Smooth muscle cell (in vitro differentiated cells): Measurements from ENCODE around the gene LIG3. TPM values are rescaled to one million over a fixed set of nuclear protein-coding genes. Genes with fewer than 3 reads are reported as not detected.

Experiments used
- DNase-seq: peaks from one replicate; lab custom pipeline; 2025; ENCODE audit not compliant: unreplicated experiment; lab: John Stamatoyannopoulos, UW
- H2AFZ ChIP-seq: fragments of 200-600 bp; sonication (generic); 2 replicates; pipeline ENCODE4 v1.6.0; 2016; ENCODE audit warnings: antibody characterized with exemption, low read depth, mild to moderate bottlenecking
- H3F3A ChIP-seq: fragments of 200-600 bp; sonication (generic); 2 replicates; pipeline ENCODE4 v1.6.0; 2017; ENCODE audit warnings: antibody characterized with exemption, low read depth
- H3K27ac ChIP-seq: fragments of 200-600 bp; sonication (generic); 2 replicates; pipeline ENCODE4 v1.5.1; 2016; ENCODE audit warnings: low read depth, mild to moderate bottlenecking
- H3K27me3 ChIP-seq: fragments of 200-600 bp; sonication (generic); 2 replicates; pipeline ENCODE4 v1.6.1; 2016; ENCODE audit warnings: low read depth, mild to moderate bottlenecking
- H3K36me3 ChIP-seq: fragments of 200-600 bp; sonication (generic); 2 replicates; pipeline ENCODE4 v1.5.1; 2016; ENCODE audit warnings: low read depth
- H3K4me1 ChIP-seq: fragments of 200-600 bp; sonication (generic); 2 replicates; pipeline ENCODE4 v1.5.1; 2016; ENCODE audit warnings: low read depth
- H3K4me2 ChIP-seq: fragments of 200-600 bp; sonication (generic); 2 replicates; pipeline ENCODE4 v1.6.0; 2016; ENCODE audit warnings: mild to moderate bottlenecking
- H3K4me3 ChIP-seq: fragments of 200-600 bp; sonication (generic); 2 replicates; pipeline ENCODE4 v1.5.1; 2016; ENCODE audit warnings: mild to moderate bottlenecking
- H3K79me2 ChIP-seq: fragments of 200-600 bp; sonication (generic); 2 replicates; pipeline ENCODE4 v1.6.0; 2016; ENCODE audit warnings: low read depth, mild to moderate bottlenecking
- H3K9ac ChIP-seq: fragments of 200-600 bp; sonication (generic); 2 replicates; pipeline ENCODE4 v1.6.0; 2016; ENCODE audit warnings: low read depth
- H3K9me3 ChIP-seq: fragments of 200-600 bp; sonication (generic); replicated peaks from 2 replicates; pipeline ENCODE4 v1.5.1; 2016; ENCODE audit warnings: low read depth
- H4K20me1 ChIP-seq: fragments of 200-600 bp; sonication (generic); 2 replicates; pipeline ENCODE4 v1.6.0; 2016; ENCODE audit warnings: low read depth
- CTCF ChIP-seq: fragments of 200-600 bp; sonication (generic); IDR thresholded peaks from 2 replicates; pipeline ENCODE4 v1.5.1; 2017; ENCODE audit warnings: borderline replicate concordance, mild to moderate bottlenecking, antibody characterized with exemption; ENCODE audit not compliant: insufficient read depth, poor library complexity, severe bottlenecking
- WGBS: methylation state at CpG from one replicate; pipeline ENCODE4 v1.1.7; 2016; ENCODE audit warnings: low lambda C conversion rate; 5-methylcytosine and 5-hydroxymethylcytosine counted together
- polyA plus RNA-seq: library from polyadenylated mRNA; unstranded; fragments of >200 nt; fragmentation: Nextera tagmentation; extraction: Ambion mirVana; gene quantifications from 2 replicates; pipeline ENCODE4 v1.2.1, GENCODE V29; 2016
- total RNA-seq: library from RNA; depleted of rRNA; stranded (reverse); fragments of >200 nt; gene quantifications from 2 replicates; pipeline ENCODE4 v1.2.3, GENCODE V29; 2014

Gene LIG3
- total and polyA plus RNA-seq, 2 experiments from 2014 or later = 18.1 to 34.6 TPM

GRCh38 chr17:35017021-35017420 is 36.7 kb downstream of the LIG3 start:
- Histone ChIP-seq H3K36me3 (no peaks in the 10 kb centered on the region), H4K20me1 (no peaks in the 10 kb centered on the region), H3K4me1 (no peaks in the 10 kb centered on the region), H3K4me3 (no peak overlapping the region), H3F3A (no peaks in the 10 kb centered on the region), H3K79me2 (no peaks in the 10 kb centered on the region), H3K27ac (no peak overlapping the region), H3K4me2 (no peak overlapping the region), H3K27me3 (no peaks in the 10 kb centered on the region), H3K9me3 (no peaks in the 10 kb centered on the region), H2AFZ (no peak overlapping the region), H3K9ac (no peak overlapping the region)
- no peak for DNase-seq
- 98% methylated on average over 4 of the region's 4 CpGs for WGBS
- no peak for TF ChIP-seq CTCF

DNA sequence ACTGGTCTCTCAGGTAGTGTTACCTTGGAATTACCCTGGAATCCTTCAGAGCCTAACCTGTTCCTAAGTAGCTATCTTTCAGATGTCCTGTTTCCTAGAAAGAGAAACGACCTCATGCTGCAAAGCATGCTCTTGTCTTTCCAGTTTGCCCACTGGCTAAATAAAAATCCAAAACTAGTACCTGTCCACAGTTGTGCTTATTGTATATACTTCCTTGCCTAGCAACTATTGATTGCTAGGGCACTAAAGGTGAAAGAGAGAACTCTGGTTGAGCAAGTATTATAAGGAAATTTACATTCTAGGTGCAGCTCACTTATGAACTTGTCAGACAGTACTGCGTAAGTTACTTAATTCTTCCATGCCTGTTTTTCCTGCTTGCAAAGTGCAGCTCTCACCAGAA is 38.5 kb downstream of the LIG3 start:
- Histone ChIP-seq H3K9ac (no peak overlapping the region), H3K4me1 (peaks cover 7% of the 10 kb centered on the region), H3K4me2 (no peak overlapping the region), H3K79me2 (no peaks in the 10 kb centered on the region), H3K9me3 (no peaks in the 10 kb centered on the region), H3F3A (peaks cover 9% of the 10 kb centered on the region), H3K4me3 (no peak overlapping the region), H4K20me1 (no peaks in the 10 kb centered on the region), H3K36me3 (no peaks in the 10 kb centered on the region), H3K27ac (no peak overlapping the region), H3K27me3 (no peaks in the 10 kb centered on the region), H2AFZ (no peak overlapping the region)
- no peak for DNase-seq
- WGBS = 78% methylated on average over 2 of the region's 2 CpGs
- TF ChIP-seq CTCF = no peak

GRCh38 chr17:35019386-35020179 is 39.3 kb downstream of the LIG3 start:
- Histone ChIP-seq H4K20me1 (no peaks in the 10 kb centered on the region), H3K36me3 (no peaks in the 10 kb centered on the region), H3K27me3 (no peaks in the 10 kb centered on the region), H3K79me2 (no peaks in the 10 kb centered on the region), H3K4me2 (no peak overlapping the region), H3K9ac (no peak overlapping the region), H3F3A (peaks cover 9% of the 10 kb centered on the region), H3K4me1 (peaks cover 7% of the 10 kb centered on the region), H3K27ac (no peak overlapping the region), H3K4me3 (no peak overlapping the region), H3K9me3 (no peaks in the 10 kb centered on the region), H2AFZ (no peak overlapping the region)
- TF ChIP-seq CTCF = no peak
- WGBS = 98% methylated on average over 6 of the region's 6 CpGs
- DNase-seq = no peak
